Upper lobe of left lung (tissue), 6 donors: ENCODE measurements around the gene HDAC8. TPM values are rescaled to one million over a fixed set of nuclear protein-coding genes. Genes with fewer than 3 reads are reported as not detected.

Experiments
- ATAC-seq, 2 donors: fragments of 200-7000 bp; cut with Tn5 transposase; one replicate each; pipeline ENCODE4 v1.9.1; 2022; ENCODE audit warnings: mild to moderate bottlenecking in 2 of 2, moderate library complexity in 2 of 2; ENCODE audit not compliant: low FRiP score in 2 of 2
- DNase-seq, 2 donors: peaks; one replicate each; pipeline ENCODE4 v3.0.0-alpha.2; 2019 to 2020
- H3K27ac ChIP-seq, 4 donors: fragments of 200-600 bp; sonication (generic); one replicate each; pipeline ENCODE4 v1.5.1; 2016 to 2019
- H3K27me3 ChIP-seq, 4 donors: fragments of 200-600 bp; sonication (generic); one replicate each; pipeline ENCODE4 v1.5.1; 2017 to 2019
- H3K36me3 ChIP-seq, 4 donors: fragments of 200-600 bp; sonication (generic); one replicate each; pipeline ENCODE4 v1.5.1; 2016 to 2019
- H3K4me1 ChIP-seq, 4 donors: fragments of 200-600 bp; sonication (generic); one replicate each; pipeline ENCODE4 v1.5.1; 2018 to 2019
- H3K4me3 ChIP-seq, 4 donors: fragments of 200-600 bp; sonication (generic); one replicate each; pipeline ENCODE4 v1.5.1; 2017 to 2019; ENCODE audit warnings: mild to moderate bottlenecking in 2 of 4, moderate library complexity in 1 of 4
- H3K9me3 ChIP-seq, 4 donors: fragments of 200-600 bp; sonication (generic); one replicate each; pipeline ENCODE4 v1.5.1; 2018 to 2019
- CTCF ChIP-seq, 6 experiments: fragments of 450-650 bp in 4 of 6; fragments of 200-600 bp in 2 of 6; sonication (generic) in 2 of 6; IDR thresholded peaks; one replicate each; pipeline ENCODE4 v1.5.1; 2016 to 2019; ENCODE audit warnings: antibody characterized with exemption in 6 of 6
- EP300 ChIP-seq, 4 donors: sonication (generic); formaldehyde crosslinking; IDR thresholded peaks; one replicate each; pipeline ENCODE4 v1.5.1; 2017; ENCODE audit warnings: antibody characterized with exemption in 4 of 4, control low read depth in 2 of 4
- POLR2A ChIP-seq, 4 donors: fragments of 450-650 bp; IDR thresholded peaks; one replicate each; pipeline ENCODE4 v1.5.1; 2016 to 2017; ENCODE audit warnings: antibody characterized with exemption in 4 of 4, mild to moderate bottlenecking in 2 of 4
- POLR2AphosphoS5 ChIP-seq, 2 donors: sonication (generic); formaldehyde crosslinking; IDR thresholded peaks; one replicate each; pipeline ENCODE4 v1.5.1; 2017; ENCODE audit warnings: antibody characterized with exemption in 2 of 2
- WGBS, 2 donors: methylation state at CpG; one replicate each; pipeline ENCODE4 v1.1.5; 2017 to 2018; 5-methylcytosine and 5-hydroxymethylcytosine counted together
- total RNA-seq, 6 donors: library from RNA; depleted of rRNA in 4 of 6; stranded (reverse); fragments of >200 nt in 4 of 6; gene quantifications; one replicate each; pipeline versions ENCODE4 v1.1.0 to v1.2.1, GENCODE V29; 2016 to 2021
- donor health status: DM: no; HTN: no; CAD: no; lungs with moderate emphysema.
- donor health status: DM: no; HTN: yes; CAD: no; lungs with severe emphysema.

HDAC8 gene
- total RNA-seq, 6 donors from 2014 or later = 21.5 to 56.6 (median 35.0) TPM

DNA sequence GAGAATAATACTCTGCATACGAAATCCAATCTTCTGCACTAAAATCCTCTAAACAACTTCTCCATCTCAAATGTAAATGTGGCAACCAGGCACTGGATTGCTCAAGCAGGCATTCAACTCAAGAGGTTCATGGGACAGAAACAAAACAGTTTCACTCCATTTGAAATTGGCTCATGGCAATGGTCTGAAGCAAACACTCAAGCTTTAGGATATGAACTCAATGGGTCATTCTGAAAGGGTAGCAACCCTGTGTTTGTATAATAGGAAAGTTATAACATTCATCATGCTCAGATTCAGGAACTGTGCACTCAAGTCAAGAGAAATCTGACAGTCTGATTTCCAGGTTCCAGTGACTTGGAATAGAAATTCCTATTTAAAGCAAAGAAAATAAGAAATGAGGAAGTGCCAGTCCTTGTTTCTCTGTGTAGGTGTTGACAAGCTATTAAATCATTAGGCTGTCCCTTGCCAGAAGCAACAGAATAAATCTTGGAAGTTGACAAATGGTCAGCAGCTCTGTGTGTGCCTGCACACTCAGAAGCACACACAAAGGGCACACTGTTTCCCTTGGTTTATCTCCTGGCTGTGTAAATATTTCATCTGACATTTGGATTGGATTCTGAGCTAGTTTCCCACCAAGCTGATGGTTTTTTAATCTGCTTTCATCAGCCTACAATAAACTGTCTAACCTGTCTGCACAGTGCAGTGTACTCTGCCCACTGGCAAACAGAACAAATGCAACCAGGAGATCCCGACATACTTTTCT is 191.0 kb downstream of the HDAC8 start:
- ATAC-seq = peak in 1 of 2 donors; percentile 74
- Histone ChIP-seq H3K27ac (peak overlapping the region in 1 of 4 donors; percentile 30), H3K36me3 (no peaks in the 10 kb centered on the region), H3K9me3 (no peaks in the 10 kb centered on the region), H3K27me3 (no peaks in the 10 kb centered on the region), H3K4me1 (peaks cover 0 to 14% (median 3%) of the 10 kb centered on the region in 4 donors), H3K4me3 (no peak overlapping the region)
- DNase-seq = peak in 1 of 2 donors; percentile 39
- WGBS, 2 donors = 56 to 67% methylated on average over 2 of the region's 2 CpGs
- TF ChIP-seq EP300 (IDR thresholded peaks at IDR 0.05) (no peak), POLR2AphosphoS5 (IDR thresholded peaks at IDR 0.05) (no peak), CTCF (IDR thresholded peaks at IDR 0.05) (no peak), POLR2A (IDR thresholded peaks at IDR 0.05) (no peak)

GRCh38 chrX:72376124-72376523 is 196.5 kb downstream of the HDAC8 start:
- WGBS, 2 donors = 87 to 95% methylated on average over 9 of the region's 9 CpGs
- Histone ChIP-seq H3K27me3 (no peaks in the 10 kb centered on the region), H3K36me3 (no peaks in the 10 kb centered on the region), H3K9me3 (no peaks in the 10 kb centered on the region), H3K27ac (no peak overlapping the region), H3K4me1 (peaks cover 0 to 3% (median 0%) of the 10 kb centered on the region in 4 donors), H3K4me3 (no peak overlapping the region)
- ATAC-seq (no peak), DNase-seq (no peak)
- TF ChIP-seq POLR2A (IDR thresholded peaks at IDR 0.05) (no peak), POLR2AphosphoS5 (IDR thresholded peaks at IDR 0.05) (no peak), CTCF (IDR thresholded peaks at IDR 0.05) (no peak), EP300 (IDR thresholded peaks at IDR 0.05) (no peak)

DNA sequence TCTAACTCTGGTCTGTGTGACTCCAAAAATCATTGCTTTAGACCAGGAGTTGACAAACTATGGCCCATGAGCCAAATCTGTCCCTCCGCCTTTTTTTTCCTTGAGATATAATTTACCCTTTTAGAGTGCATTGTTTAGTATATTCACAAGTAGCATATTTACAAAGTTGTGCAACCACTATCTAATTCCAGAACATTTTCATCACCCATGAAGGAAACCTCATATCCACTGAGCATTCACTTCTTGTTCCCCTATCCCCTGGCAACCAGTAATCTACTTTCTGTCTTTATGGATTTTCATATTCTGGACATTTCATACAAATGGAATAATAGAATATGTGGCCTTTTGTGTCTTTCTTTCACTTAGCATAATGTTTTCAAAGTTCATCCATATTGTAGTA is 199.5 kb downstream of the HDAC8 start:
- Histone ChIP-seq H3K27ac (no peak overlapping the region), H3K36me3 (no peaks in the 10 kb centered on the region), H3K9me3 (no peaks in the 10 kb centered on the region), H3K4me1 (no peaks in the 10 kb centered on the region), H3K4me3 (no peak overlapping the region), H3K27me3 (no peaks in the 10 kb centered on the region)
- ATAC-seq (no peak), DNase-seq (no peak)
- WGBS, 2 donors = 100% methylated on average over 1 of the region's 1 CpG
- no peak for TF ChIP-seq POLR2AphosphoS5 (IDR thresholded peaks at IDR 0.05)
- TF ChIP-seq CTCF (IDR thresholded peaks at IDR 0.05) = no peak
- TF ChIP-seq POLR2A (IDR thresholded peaks at IDR 0.05) = no peak
- no peak for TF ChIP-seq EP300 (IDR thresholded peaks at IDR 0.05)

- Histone ChIP-seq H3K27me3 (no peaks in the 10 kb centered on the region), H3K4me1 (no peaks in the 10 kb centered on the region), H3K36me3 (no peaks in the 10 kb centered on the region), H3K27ac (no peak overlapping the region), H3K9me3 (no peaks in the 10 kb centered on the region), H3K4me3 (no peak overlapping the region)
- WGBS, 2 donors = 94 to 97% methylated on average over 2 of the region's 2 CpGs
- ATAC-seq (no peak), DNase-seq (no peak)
- TF ChIP-seq CTCF (IDR thresholded peaks at IDR 0.05) = no peak
- TF ChIP-seq EP300 (IDR thresholded peaks at IDR 0.05) = no peak
- no peak for TF ChIP-seq POLR2A (IDR thresholded peaks at IDR 0.05)
- TF ChIP-seq POLR2AphosphoS5 (IDR thresholded peaks at IDR 0.05) = no peak
These were observed 199.9 kb downstream of the HDAC8 start for GRCh38 chrX:72372735-72373134.

DNA sequence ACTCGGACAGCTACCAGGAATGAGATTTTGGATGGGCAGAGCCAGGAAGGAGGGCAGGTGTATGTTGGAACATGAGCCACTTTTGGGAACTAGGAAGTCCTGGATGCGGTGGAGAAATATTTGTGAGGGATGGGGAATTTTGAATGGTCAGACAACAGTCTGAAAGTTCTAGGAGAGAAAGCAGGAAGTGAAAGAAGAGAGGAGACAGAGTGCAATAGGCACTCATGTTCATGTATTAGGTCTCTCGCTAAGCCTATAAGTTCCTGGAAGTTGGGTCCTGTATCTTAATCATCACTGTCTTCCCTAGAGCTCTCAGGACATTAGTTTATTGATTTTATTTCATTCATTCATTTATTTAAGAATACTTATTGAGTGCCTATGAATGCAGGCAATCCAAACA is 201.2 kb downstream of the HDAC8 start:
- H3K4me1 ChIP-seq = no peaks in the 10 kb centered on the region
- TF ChIP-seq POLR2AphosphoS5 (IDR thresholded peaks at IDR 0.05) = no peak
- TF ChIP-seq EP300 (IDR thresholded peaks at IDR 0.05) = no peak
- TF ChIP-seq POLR2A (IDR thresholded peaks at IDR 0.05) = no peak
- TF ChIP-seq CTCF (IDR thresholded peaks at IDR 0.05) = no peak
- no peak overlapping the region for H3K4me3 ChIP-seq
- no peak overlapping the region for H3K27ac ChIP-seq
- no peak for DNase-seq
- no peaks in the 10 kb centered on the region for H3K9me3 ChIP-seq
- no peaks in the 10 kb centered on the region for H3K27me3 ChIP-seq
- ATAC-seq = no peak
- WGBS, 2 donors = 72 to 77% methylated on average over 3 of the region's 3 CpGs
- no peaks in the 10 kb centered on the region for H3K36me3 ChIP-seq
